ENCODE measurements around the gene SEMA4B. TPM values are rescaled to one million over a fixed set of nuclear protein-coding genes. Genes with fewer than 3 reads are reported as not detected.

The SEMA4B gene
- total and polyA plus RNA-seq, 10 of the 15 experiments (the other 5 are each of a cell fraction or from before 2014, with no cell fraction given), result 0.87 to 26.0 (median 9.3) TPM

GRCh38 chr15:90265271-90266060, 64.3 kb downstream of the SEMA4B start, which contains the start of gene NGRN (continued):
- TF ChIP-seq POU2F2 (IDR thresholded peaks at IDR 0.05; ENCODE audit: borderline replicate concordance, low read depth, low read length) (0 out of 3 replicates have a peak, but pooled peaks have one; percentile 68), SMC3 (IDR thresholded peaks at IDR 0.05; ENCODE audit: borderline replicate concordance, low read length) (peak; percentile 16; the same call in 1 of the 2 replicates), NR2C2 (IDR thresholded peaks at IDR 0.05; ENCODE audit: borderline replicate concordance, control insufficient read depth, insufficient read length, low read depth) (no peak), GABPA (IDR thresholded peaks at IDR 0.05; ENCODE audit: low read depth) (peak; percentile 93), E2F8 (IDR thresholded peaks at IDR 0.05; ENCODE audit: low read depth, partially characterized antibody) (peak; percentile 87), SIX5 (IDR thresholded peaks at IDR 0.05; ENCODE audit: low read depth, low read length, severe bottlenecking) (no peak), EGR1 (IDR thresholded peaks at IDR 0.05; ENCODE audit: borderline replicate concordance in 1 of 2, low read depth in 2 of 2, low read length in 2 of 2) (peak; percentile 1 to 50; a peak in 2 of 3 replicates), NR2F1 (conservative IDR thresholded peaks at IDR 0.05) (peak; percentile 60), BHLHE40 (IDR thresholded peaks at IDR 0.05; ENCODE audit: borderline replicate concordance in 1 of 2, low read depth in 2 of 2, low read length in 1 of 2) (peak in 1 of 2 experiments; percentile 66; a peak in 1 of 4 replicates), FOXM1 (IDR thresholded peaks at IDR 0.05; ENCODE audit: low read depth, low read length) (no peak), FOS (IDR thresholded peaks at IDR 0.05; ENCODE audit: borderline replicate concordance, extremely low read depth, insufficient read length) (no peak), ZNF24 (IDR thresholded peaks at IDR 0.05) (no peak), EP300 (IDR thresholded peaks at IDR 0.05; ENCODE audit: borderline replicate concordance in 1 of 2, control insufficient read depth in 1 of 2, low read depth in 2 of 2, low read length in 2 of 2) (0 out of 4 replicates have a peak, but pooled peaks of 1 of the 2 experiments have one; percentile 10)
